ENCODE measurements around the gene ZDHHC14.

ZDHHC14 gene

GRCh38 chr6:157638779-157639178, 257.8 kb downstream of the ZDHHC14 start:
- no peak for DNase-seq (ENCODE audit: low read depth in 2 of 3, low spot score in 1 of 3)

- DNase-seq (ENCODE audit: low read depth in 2 of 3, low spot score in 1 of 3) = no peak
Observed at GRCh38 chr6:157640746-157641451, 259.9 kb downstream of the ZDHHC14 start.

- no peak for DNase-seq (ENCODE audit: low read depth in 2 of 3, low spot score in 1 of 3)
Observed at GRCh38 chr6:157641837-157642236, 260.8 kb downstream of the ZDHHC14 start.

GRCh38 chr6:157642736-157643135, 261.7 kb downstream of the ZDHHC14 start:
- no peak for DNase-seq (ENCODE audit: low read depth in 2 of 3, low spot score in 1 of 3)

GRCh38 chr6:157644043-157644810, 263.2 kb downstream of the ZDHHC14 start:
- DNase-seq (ENCODE audit: low read depth in 2 of 3, low spot score in 1 of 3) = peak; percentile 16 to 24 (median 17)

GRCh38 chr6:157645201-157645795, 264.3 kb downstream of the ZDHHC14 start:
- no peak for DNase-seq (ENCODE audit: low read depth in 2 of 3, low spot score in 1 of 3)

- no peak for DNase-seq (ENCODE audit: low read depth in 2 of 3, low spot score in 1 of 3)
Observed at GRCh38 chr6:157646012-157646411, 265.0 kb downstream of the ZDHHC14 start.

GRCh38 chr6:157647261-157647915, 266.4 kb downstream of the ZDHHC14 start:
- no peak for DNase-seq (ENCODE audit: low read depth in 2 of 3, low spot score in 1 of 3)

GRCh38 chr6:157648561-157648960, 267.6 kb downstream of the ZDHHC14 start:
- no peak for DNase-seq (ENCODE audit: low read depth in 2 of 3, low spot score in 1 of 3)

- no peak for DNase-seq (ENCODE audit: low read depth in 2 of 3, low spot score in 1 of 3)
Observed at GRCh38 chr6:157649311-157650260, 268.6 kb downstream of the ZDHHC14 start.

- no peak for DNase-seq (ENCODE audit: low read depth in 2 of 3, low spot score in 1 of 3)
Observed at GRCh38 chr6:157650261-157650640, 269.3 kb downstream of the ZDHHC14 start.

- no peak for DNase-seq (ENCODE audit: low read depth in 2 of 3, low spot score in 1 of 3)
Observed at GRCh38 chr6:157650801-157651200, 269.8 kb downstream of the ZDHHC14 start.

GRCh38 chr6:157651731-157652490, 270.9 kb downstream of the ZDHHC14 start:
- no peak for DNase-seq (ENCODE audit: low read depth in 2 of 3, low spot score in 1 of 3)

- no peak for DNase-seq (ENCODE audit: low read depth in 2 of 3, low spot score in 1 of 3)
Observed at GRCh38 chr6:157652601-157653363, 271.8 kb downstream of the ZDHHC14 start.

- no peak for DNase-seq (ENCODE audit: low read depth in 2 of 3, low spot score in 1 of 3)
Observed at GRCh38 chr6:157653521-157653920, 272.5 kb downstream of the ZDHHC14 start.

- no peak for DNase-seq (ENCODE audit: low read depth in 2 of 3, low spot score in 1 of 3)
Observed at GRCh38 chr6:157655139-157655538, 274.1 kb downstream of the ZDHHC14 start.

- DNase-seq (ENCODE audit: low read depth in 2 of 3, low spot score in 1 of 3) = no peak
Observed at GRCh38 chr6:157656437-157656997, 275.5 kb downstream of the ZDHHC14 start.

- no peak for DNase-seq (ENCODE audit: low read depth in 2 of 3, low spot score in 1 of 3)
Observed at GRCh38 chr6:157657754-157658153, 276.8 kb downstream of the ZDHHC14 start.

GRCh38 chr6:157658301-157658700, 277.3 kb downstream of the ZDHHC14 start:
- no peak for DNase-seq (ENCODE audit: low read depth in 2 of 3, low spot score in 1 of 3)
